ENCODE measurements around the gene PEX14. TPM values are rescaled to one million over a fixed set of nuclear protein-coding genes. Genes with fewer than 3 reads are reported as not detected.

Gene PEX14
- total RNA-seq, 6 experiments from 2014 or later, result 23.1 to 28.4 (median 26.0) TPM

DNA sequence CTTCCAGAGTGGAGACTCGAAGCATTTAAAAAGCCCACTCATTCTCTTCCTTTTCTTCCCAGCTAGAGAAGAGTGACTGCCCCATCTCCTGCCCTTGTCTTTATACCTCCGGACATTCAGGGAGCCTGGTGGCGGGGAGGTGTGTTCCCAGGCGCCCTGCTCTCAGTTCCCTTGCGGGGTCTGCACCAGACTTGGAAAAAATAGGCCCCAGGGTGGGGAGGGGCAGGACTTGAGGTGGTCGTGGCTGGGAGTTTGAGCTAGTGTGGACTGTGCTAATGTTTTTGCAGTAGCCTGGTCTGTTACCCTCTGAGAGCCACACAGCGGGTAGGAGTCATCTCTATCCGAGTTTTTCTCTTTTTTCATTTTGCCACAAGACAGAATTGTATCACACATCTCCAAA, 139.1 kb downstream of the PEX14 start:
- H3K9me3 Mint-ChIP-seq, result no peaks in the 10 kb centered on the region
- H3K4me1 Mint-ChIP-seq (ENCODE audit: low read depth), result no peaks in the 10 kb centered on the region
- no peak overlapping the region for H3K4me3 Mint-ChIP-seq
- H3K27ac Mint-ChIP-seq, result no peak overlapping the region
- DNase-seq, result no peak
- peaks cover 2% of the 10 kb centered on the region for H3K27me3 Mint-ChIP-seq (ENCODE audit: insufficient read depth)
- no peaks in the 10 kb centered on the region for H3K36me3 Mint-ChIP-seq (ENCODE audit: low read depth)
- TF ChIP-seq, protein P1, sequence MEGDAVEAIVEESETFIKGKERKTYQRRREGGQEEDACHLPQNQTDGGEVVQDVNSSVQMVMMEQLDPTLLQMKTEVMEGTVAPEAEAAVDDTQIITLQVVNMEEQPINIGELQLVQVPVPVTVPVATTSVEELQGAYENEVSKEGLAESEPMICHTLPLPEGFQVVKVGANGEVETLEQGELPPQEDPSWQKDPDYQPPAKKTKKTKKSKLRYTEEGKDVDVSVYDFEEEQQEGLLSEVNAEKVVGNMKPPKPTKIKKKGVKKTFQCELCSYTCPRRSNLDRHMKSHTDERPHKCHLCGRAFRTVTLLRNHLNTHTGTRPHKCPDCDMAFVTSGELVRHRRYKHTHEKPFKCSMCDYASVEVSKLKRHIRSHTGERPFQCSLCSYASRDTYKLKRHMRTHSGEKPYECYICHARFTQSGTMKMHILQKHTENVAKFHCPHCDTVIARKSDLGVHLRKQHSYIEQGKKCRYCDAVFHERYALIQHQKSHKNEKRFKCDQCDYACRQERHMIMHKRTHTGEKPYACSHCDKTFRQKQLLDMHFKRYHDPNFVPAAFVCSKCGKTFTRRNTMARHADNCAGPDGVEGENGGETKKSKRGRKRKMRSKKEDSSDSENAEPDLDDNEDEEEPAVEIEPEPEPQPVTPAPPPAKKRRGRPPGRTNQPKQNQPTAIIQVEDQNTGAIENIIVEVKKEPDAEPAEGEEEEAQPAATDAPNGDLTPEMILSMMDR (IDR thresholded peaks at IDR 0.05), result no peak

DNA sequence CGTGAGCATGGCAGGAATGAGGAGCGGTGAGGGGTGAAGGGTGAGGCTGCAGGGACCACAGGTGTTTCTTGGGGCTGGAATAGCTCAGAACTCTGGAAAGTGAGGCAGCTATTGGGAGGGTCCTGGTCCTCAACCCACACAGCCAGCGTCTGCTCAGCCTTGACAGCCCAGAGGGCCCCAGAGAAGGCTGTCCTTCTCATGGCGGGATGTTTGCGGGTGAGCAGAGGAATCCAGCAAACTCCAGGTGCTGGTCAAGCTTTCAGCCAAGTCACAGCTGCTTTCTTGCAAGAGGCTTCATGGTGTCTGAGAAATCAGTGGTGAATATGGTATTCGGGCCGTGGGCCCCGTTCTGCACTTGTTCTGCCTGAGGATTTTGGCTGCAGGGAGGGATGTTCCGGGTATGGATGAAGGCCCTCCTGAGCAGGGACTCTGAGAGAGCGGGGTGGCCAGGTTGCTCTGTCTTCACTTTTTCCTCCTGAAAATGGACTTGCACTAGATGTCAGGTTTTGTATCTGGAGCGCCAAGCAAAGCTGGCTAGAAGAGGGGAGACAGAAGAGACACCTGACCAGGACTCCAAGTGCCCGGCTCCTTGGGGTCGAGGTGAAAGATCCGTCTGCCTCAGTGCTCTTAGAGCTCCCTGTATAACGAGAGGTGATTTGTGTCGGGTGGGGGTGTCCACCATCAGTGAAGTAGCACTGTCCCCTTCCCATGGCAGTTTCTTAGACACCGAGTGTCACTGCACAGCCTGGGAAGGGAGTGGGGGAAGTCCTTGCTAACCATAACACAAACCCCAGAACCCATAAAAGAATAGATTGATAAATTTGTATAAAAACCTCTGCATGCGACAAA, 139.9 kb downstream of the PEX14 start:
- TF ChIP-seq, protein P1 (IDR thresholded peaks at IDR 0.05), result no peak
- H3K27ac Mint-ChIP-seq, result no peak overlapping the region
- H3K36me3 Mint-ChIP-seq (ENCODE audit: low read depth), result no peaks in the 10 kb centered on the region

DNA sequence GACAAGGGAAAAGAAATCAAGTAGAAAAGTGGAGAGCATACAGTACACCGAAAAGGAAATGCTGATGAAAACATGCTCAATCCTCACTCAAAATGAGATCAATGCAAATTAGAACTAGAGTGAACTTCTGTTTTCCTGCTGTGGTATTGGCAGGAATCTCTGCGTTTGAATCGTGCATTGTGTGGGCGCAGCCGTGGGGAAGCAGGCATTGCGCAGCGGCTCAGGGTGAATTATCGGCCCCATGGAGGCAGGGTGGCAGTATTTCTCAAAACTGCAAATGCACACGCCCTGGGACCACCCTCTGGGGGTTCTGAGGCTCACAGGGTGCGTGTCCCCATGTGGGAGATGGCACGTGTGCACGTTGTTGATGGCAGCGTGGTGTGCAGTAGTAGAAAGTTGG, 140.6 kb downstream of the PEX14 start:
- DNase-seq, result no peak
- H3K9me3 Mint-ChIP-seq, result no peaks in the 10 kb centered on the region
- peaks cover 2% of the 10 kb centered on the region for H3K27me3 Mint-ChIP-seq (ENCODE audit: insufficient read depth)
- no peaks in the 10 kb centered on the region for H3K36me3 Mint-ChIP-seq (ENCODE audit: low read depth)
- no peaks in the 10 kb centered on the region for H3K4me1 Mint-ChIP-seq (ENCODE audit: low read depth)
- no peak overlapping the region for H3K4me3 Mint-ChIP-seq
- H3K27ac Mint-ChIP-seq, result no peak overlapping the region
- TF ChIP-seq, protein P1 (IDR thresholded peaks at IDR 0.05), result no peak

More for the DNA sequence above, 139.9 kb downstream of the PEX14 start:
- H3K4me3 Mint-ChIP-seq, result no peak overlapping the region
- no peaks in the 10 kb centered on the region for H3K4me1 Mint-ChIP-seq (ENCODE audit: low read depth)
- DNase-seq, result no peak
- no peaks in the 10 kb centered on the region for H3K9me3 Mint-ChIP-seq
- H3K27me3 Mint-ChIP-seq (ENCODE audit: insufficient read depth), result peaks cover 2% of the 10 kb centered on the region

DNA sequence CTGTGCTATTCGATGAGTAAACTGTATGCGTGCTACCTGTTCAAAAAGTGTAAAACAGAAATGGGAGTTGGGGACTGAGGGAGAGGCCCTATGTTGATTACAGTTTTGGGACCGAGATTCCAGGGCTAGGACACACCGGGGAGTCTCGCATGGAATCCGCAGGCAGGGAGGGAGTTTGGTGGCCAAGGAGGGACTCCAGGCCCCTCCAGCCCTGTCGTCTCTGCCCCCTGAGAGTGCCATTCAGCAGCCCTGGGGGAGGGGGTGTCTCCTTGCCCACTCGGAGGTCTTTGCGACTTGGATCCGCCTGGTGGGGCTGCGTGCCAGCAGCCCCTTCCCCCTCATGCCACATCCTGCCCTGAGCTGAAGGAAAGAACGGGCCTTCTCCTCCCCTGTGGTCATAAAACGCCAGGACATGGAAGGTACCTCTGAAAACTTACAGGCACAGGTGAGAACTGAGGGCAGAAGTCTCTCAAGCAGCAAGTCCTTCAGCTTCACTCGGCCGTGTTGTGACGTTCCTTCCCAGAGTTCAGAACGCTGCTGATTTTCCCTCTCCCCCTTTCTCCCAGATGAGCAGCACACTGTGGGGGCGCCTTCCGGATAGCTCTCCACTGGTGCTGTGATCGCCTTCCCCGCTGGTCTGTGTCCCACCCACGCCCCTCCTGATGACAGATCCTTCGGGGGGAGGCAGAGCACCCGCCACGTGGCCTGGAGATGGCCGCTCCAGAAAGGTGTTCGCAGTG, 141.4 kb downstream of the PEX14 start:
- DNase-seq, result no peak
- H3K4me1 Mint-ChIP-seq (ENCODE audit: low read depth), result no peaks in the 10 kb centered on the region
- no peaks in the 10 kb centered on the region for H3K36me3 Mint-ChIP-seq (ENCODE audit: low read depth)
- H3K27ac Mint-ChIP-seq, result no peak overlapping the region
- peaks cover 2% of the 10 kb centered on the region for H3K27me3 Mint-ChIP-seq (ENCODE audit: insufficient read depth)
- TF ChIP-seq, protein P1 (IDR thresholded peaks at IDR 0.05), result no peak
- H3K9me3 Mint-ChIP-seq, result no peaks in the 10 kb centered on the region
- H3K4me3 Mint-ChIP-seq, result no peak overlapping the region

DNA sequence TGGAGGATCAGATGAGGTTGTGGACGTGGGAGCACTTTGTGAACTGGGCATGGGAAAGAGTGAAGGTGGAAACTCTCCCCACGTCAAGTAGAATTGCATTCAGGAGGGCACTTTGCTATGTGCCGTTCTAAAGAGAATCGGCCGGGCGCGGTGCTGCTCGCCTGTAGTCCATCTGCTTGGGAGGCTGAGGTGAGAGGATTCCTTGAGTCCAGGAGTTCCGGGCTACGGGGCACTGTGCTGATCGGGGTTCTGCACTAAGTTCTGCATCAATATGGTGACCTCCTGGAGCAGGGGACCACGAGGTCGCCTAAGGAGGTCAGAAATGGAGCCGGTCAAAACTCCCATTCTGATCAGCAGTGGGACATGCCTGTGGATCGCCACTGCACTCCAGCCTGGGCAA, 141.9 kb downstream of the PEX14 start:
- Mint-ChIP-seq H3K4me1 (ENCODE audit: low read depth) (no peaks in the 10 kb centered on the region), H3K36me3 (ENCODE audit: low read depth) (no peaks in the 10 kb centered on the region), H3K4me3 (no peak overlapping the region), H3K9me3 (no peaks in the 10 kb centered on the region), H3K27ac (no peak overlapping the region), H3K27me3 (ENCODE audit: insufficient read depth) (peaks cover 2% of the 10 kb centered on the region)
- no peak for DNase-seq
- TF ChIP-seq, protein P1 (IDR thresholded peaks at IDR 0.05), result no peak

All from HFFc6 (cell line).